Spleen (tissue), 13 donors: Measurements from ENCODE around the gene VWCE. TPM values are rescaled to one million over a fixed set of nuclear protein-coding genes. Genes with fewer than 3 reads are reported as not detected.

Source experiments
- DNase-seq: peaks from one replicate; pipeline ENCODE4 v3.0.0-alpha.2; 2020
- H3K27ac ChIP-seq, 8 donors: fragments of 200-600 bp; sonication (generic) in 7 of 8; 1 replicate in 4 of 8; 2 replicates in 4 of 8; pipeline versions ENCODE4 v1.5.0 to v1.8.0; 2016 to 2021; ENCODE audit warnings: inconsistent platforms in 4 of 8, mild to moderate bottlenecking in 4 of 8, moderate library complexity in 1 of 8
- H3K27me3 ChIP-seq, 7 donors: fragments of 200-600 bp; sonication (generic) in 6 of 7; replicated peaks in 1 of 7; 1 replicate in 4 of 7; 2 replicates in 3 of 7; pipeline versions ENCODE4 v1.5.0 to v1.8.0; 2016 to 2021; ENCODE audit warnings: inconsistent platforms in 3 of 7, mild to moderate bottlenecking in 1 of 7
- H3K36me3 ChIP-seq, 6 donors: fragments of 200-600 bp; sonication (generic) in 5 of 6; 1 replicate in 4 of 6; 2 replicates in 2 of 6; pipeline versions ENCODE4 v1.5.0 to v1.8.0; 2016 to 2021; ENCODE audit warnings: inconsistent platforms in 2 of 6
- H3K4me1 ChIP-seq, 6 donors: fragments of 200-600 bp; sonication (generic) in 5 of 6; 1 replicate in 3 of 6; 2 replicates in 3 of 6; pipeline versions ENCODE4 v1.5.0 to v1.8.0; 2016 to 2021; ENCODE audit warnings: inconsistent platforms in 3 of 6
- H3K4me3 ChIP-seq, 8 donors: fragments of 200-600 bp; sonication (generic) in 7 of 8; 1 replicate in 4 of 8; 2 replicates in 4 of 8; pipeline versions ENCODE4 v1.5.0 to v1.8.0; 2016 to 2021; ENCODE audit warnings: inconsistent platforms in 4 of 8, mild to moderate bottlenecking in 4 of 8, moderate library complexity in 2 of 8
- H3K9me3 ChIP-seq, 8 donors: fragments of 200-600 bp; sonication (generic) in 7 of 8; 1 replicate in 4 of 8; 2 replicates in 4 of 8; pipeline versions ENCODE4 v1.5.0 to v1.8.0; 2016 to 2021; ENCODE audit warnings: inconsistent platforms in 4 of 8
- CTCF ChIP-seq, 11 experiments: fragments of 200-600 bp in 7 of 11; fragments of 450-650 bp in 4 of 11; sonication (generic) in 4 of 11; IDR thresholded peaks in 8 of 11; conservative IDR thresholded peaks in 3 of 11; 1 replicate in 7 of 11; 2 replicates in 4 of 11; pipeline versions ENCODE4 v1.4.0 to v1.8.0; 2016 to 2021; ENCODE audit warnings: antibody characterized with exemption in 11 of 11, inconsistent platforms in 4 of 11, mild to moderate bottlenecking in 1 of 11
- POLR2A ChIP-seq, 3 donors: fragments of 450-650 bp; IDR thresholded peaks; one replicate each; pipeline ENCODE4 v1.5.1; 2017; ENCODE audit warnings: antibody characterized with exemption in 3 of 3, mild to moderate bottlenecking in 1 of 3
- POLR2AphosphoS5 ChIP-seq, 3 donors: sonication (generic); formaldehyde crosslinking; IDR thresholded peaks; one replicate each; pipeline ENCODE4 v1.5.1; 2017; ENCODE audit warnings: antibody characterized with exemption in 3 of 3
- WGBS, 5 donors: extraction: QIAGEN DNeasy Blood & Tissue Kit in 3 of 5; methylation state at CpG; one replicate each; pipeline versions ENCODE4 v1.1.5 to v1.1.7; 2013 to 2018; 5-methylcytosine and 5-hydroxymethylcytosine counted together
- intact Hi-C: fragments of 100-400 bp; cut with DNase I; formaldehyde crosslinking; loops from one replicate; pipeline ENCODE4 v1.15.0; 2023; ENCODE audit warnings: low total_unique reads
- long read RNA-seq, 2 donors: transcript quantifications; one replicate each; lab custom pipeline, GENCODE V29; 2026
- polyA plus RNA-seq, 3 donors: library from polyadenylated mRNA; stranded (reverse); fragments of 200-250 nt; gene quantifications; one replicate each; pipeline ENCODE4 v1.2.1, GENCODE V29; 2013
- total RNA-seq, 7 donors: library from RNA; depleted of rRNA in 3 of 7; stranded (reverse); fragments of >200 nt in 3 of 7; fragmentation: NEBNext Ultra II Directional in 4 of 7; extraction: Animal tissue kit (Norgen Biotek cat#: 25700) in 4 of 7; gene quantifications; one replicate each; pipeline versions ENCODE4 v1.1.0 to v1.2.1, GENCODE V29; 2016 to 2021
- donor health status: healthy with polysubstance abuse.
- donor health status: DM: no; HTN: no; CAD: no; lungs with moderate emphysema.
- donor health status: DM: no; HTN: no; CAD: no.
- donor health status: Bipolar disorder and iron deficiency.
- donor health status: healthy.
- donor health status: DM: no; HTN: no; CAD: no.
- donor health status: DM: yes; HTN: yes; CAD: no.

VWCE gene
- total RNA-seq (1 to 10 TPM in 4 of 7 donors, under 1 TPM in 3; 0.23 to 3.2 (median 1.2) TPM), polyA plus RNA-seq (1 to 10 TPM in 2 of 3 donors, under 1 TPM in 1; 0.80 to 1.6 (median 1.2) TPM)
- long read RNA-seq, donor 1, partial matches to known transcripts = 0 of 1 reads
- long read RNA-seq, donor 1, other reads (novel, unspliced or antisense) = 0 of 1 reads
- long read RNA-seq, donor 2 = 0 reads

- Histone ChIP-seq H3K9me3 (no peaks in the 10 kb centered on the region), H3K36me3 (peaks cover 0 to 33% (median 11%) of the 10 kb centered on the region in 6 donors), H3K27ac (peak within 1 kb of the TSS in 3 of 8 donors; percentile 29 to 40 (median 36)), H3K4me1 (peaks cover 8 to 42% (median 25%) of the 10 kb centered on the region in 6 donors), H3K27me3 (peaks cover 0 to 36% (median 6%) of the 10 kb centered on the region in 7 donors), H3K4me3 (peak within 1 kb of the TSS; percentile 12 to 81 (median 53))
- WGBS, 5 donors = 1 to 5% (median 2%) methylated on average over 9 to 97 of the region's 97 CpGs
- intact Hi-C loops = no loop called here
- TF ChIP-seq POLR2A (IDR thresholded peaks at IDR 0.05) (no peak), POLR2AphosphoS5 (IDR thresholded peaks at IDR 0.05) (peak; percentile 5 to 64 (median 37)), CTCF (IDR thresholded peaks at IDR 0.05 in 8 of 11, conservative IDR thresholded peaks at IDR 0.05 in 3 of 11) (peak in 4 of 11 experiments; percentile 14 to 32 (median 31))
- DNase-seq = peak; percentile 92
These were observed at the start of gene VWCE for GRCh38 chr11:61294717-61295595. Gene VWCE (minus strand): TSS chr11:61295316. CDS start chr11:61295037, 279 bp downstream.

DNA sequence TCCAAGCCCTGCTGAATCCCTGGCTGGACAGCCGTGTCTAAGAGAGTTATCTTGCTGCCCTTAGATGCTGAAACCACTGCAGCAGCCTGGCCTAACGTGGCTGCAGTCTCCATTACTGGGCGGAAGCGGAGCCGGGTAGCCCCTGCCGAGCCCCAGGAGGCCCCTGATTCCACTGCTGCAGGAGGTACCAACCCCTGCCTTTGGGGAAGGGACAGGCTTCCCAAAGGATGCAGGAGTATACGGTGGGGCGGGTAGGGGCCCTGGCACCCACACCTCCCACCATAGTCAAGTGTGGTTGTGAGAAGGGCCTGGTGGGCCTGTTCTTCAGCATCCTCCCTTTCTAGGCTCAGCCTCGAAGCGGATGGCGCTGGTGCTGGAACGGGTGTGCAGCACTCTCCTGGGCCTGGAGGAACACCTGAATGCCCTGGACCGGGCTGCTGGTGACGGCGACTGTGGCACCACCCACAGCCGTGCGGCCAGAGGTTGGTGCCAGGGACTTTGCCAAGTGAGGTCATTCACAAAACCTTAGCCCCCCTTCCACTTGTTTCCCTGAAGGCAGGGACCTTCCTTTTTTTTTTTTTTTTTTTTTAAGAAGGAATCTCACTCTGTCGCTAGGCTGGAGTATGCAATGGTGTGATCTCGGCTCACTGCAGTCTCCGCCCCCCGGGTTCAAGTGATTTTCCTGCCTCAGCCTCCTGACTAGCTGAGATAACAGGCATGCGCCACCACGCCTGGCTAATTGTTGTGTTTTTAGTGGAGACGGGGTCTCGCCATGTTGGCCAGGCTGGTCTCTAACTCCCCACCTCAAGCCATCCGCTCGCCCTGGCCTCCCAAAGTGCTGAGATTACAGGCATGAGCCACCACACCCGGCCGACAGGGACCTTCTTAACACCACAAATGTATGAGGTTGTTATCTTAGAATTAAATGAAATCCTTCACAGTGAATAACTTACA is 49.0 kb upstream of the VWCE start:
- Histone ChIP-seq H3K36me3 (peaks cover 0 to 90% (median 8%) of the 10 kb centered on the region in 6 donors), H3K4me1 (peaks cover 11 to 55% (median 35%) of the 10 kb centered on the region in 6 donors), H3K27ac (peak overlapping the region; percentile 21 to 87 (median 72)), H3K4me3 (no peak overlapping the region), H3K27me3 (no peaks in the 10 kb centered on the region), H3K9me3 (no peaks in the 10 kb centered on the region)
- intact Hi-C loops = no loop called here
- WGBS, 5 donors = 81 to 87% (median 83%) methylated on average over 25 to 29 of the region's 29 CpGs
- peak; percentile 76 for DNase-seq
- TF ChIP-seq CTCF (IDR thresholded peaks at IDR 0.05 in 8 of 11, conservative IDR thresholded peaks at IDR 0.05 in 3 of 11) (no peak), POLR2A (IDR thresholded peaks at IDR 0.05) (no peak), POLR2AphosphoS5 (IDR thresholded peaks at IDR 0.05) (peak; percentile 57 to 69 (median 67))

DNA sequence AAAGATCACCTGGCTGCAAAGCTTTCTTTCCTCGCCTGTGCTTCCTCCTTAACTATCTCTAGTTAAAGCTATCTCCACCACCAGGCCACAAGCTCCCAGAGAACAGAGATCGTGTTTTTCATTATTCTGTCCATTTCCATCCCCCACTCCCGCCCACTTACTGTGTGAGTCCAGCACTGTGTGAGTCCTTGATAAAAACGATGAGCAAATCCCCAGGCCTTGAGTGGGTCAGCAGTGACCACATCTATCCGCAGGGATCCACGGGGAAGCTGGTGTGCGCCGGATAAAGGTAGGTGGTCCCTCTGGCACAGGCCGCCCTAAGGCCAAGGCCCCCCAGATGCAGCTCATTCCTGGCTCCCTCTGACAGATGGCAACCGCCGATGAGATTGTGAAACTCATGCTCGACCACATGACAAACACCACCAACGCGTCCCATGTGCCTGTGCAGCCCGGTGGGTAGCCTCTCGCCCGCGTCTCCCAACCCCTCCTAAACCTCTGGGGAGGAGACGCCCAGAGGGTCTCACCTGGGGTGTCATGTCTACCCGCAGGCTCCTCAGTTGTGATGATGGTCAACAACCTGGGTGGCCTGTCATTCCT is 47.2 kb upstream of the VWCE start:
- Histone ChIP-seq H3K4me3 (no peak overlapping the region), H3K36me3 (peaks cover 0 to 89% (median 0%) of the 10 kb centered on the region in 6 donors), H3K27ac (no peak overlapping the region), H3K9me3 (no peaks in the 10 kb centered on the region), H3K27me3 (no peaks in the 10 kb centered on the region), H3K4me1 (peaks cover 8 to 40% (median 28%) of the 10 kb centered on the region in 6 donors)
- no peak for DNase-seq
- intact Hi-C loops = no loop called here
- WGBS, 5 donors = 71 to 93% (median 86%) methylated on average over 14 to 20 of the region's 20 CpGs
- TF ChIP-seq POLR2A (IDR thresholded peaks at IDR 0.05) (no peak), POLR2AphosphoS5 (IDR thresholded peaks at IDR 0.05) (no peak), CTCF (IDR thresholded peaks at IDR 0.05 in 8 of 11, conservative IDR thresholded peaks at IDR 0.05 in 3 of 11) (no peak)
